Cardiac ventricle fibroblast (primary cell): ENCODE results near the gene POTEB2. TPM values are rescaled to one million over a fixed set of nuclear protein-coding genes. Genes with fewer than 3 reads are reported as not detected.

Source experiments
- total RNA-seq: library from RNA; depleted of rRNA; stranded (reverse); fragments of >200 nt; gene quantifications from 2 replicates; pipeline ENCODE4 v1.2.3, GENCODE V29; 2015

Gene POTEB2
- total RNA-seq, result not detected in 2 replicates

GRCh38 chr15:20866214-20866613 lies at the start of gene POTEB2:
Gene POTEB2 (minus strand): TSS chr15:20866314. CDS start chr15:20866281, 33 bp downstream.

